Neural cell (in vitro differentiated cells): ENCODE results near the gene LPAR3.

Experiments used
- MXI1 ChIP-seq: fragments of 450-650 bp; conservative IDR thresholded peaks from 2 replicates; pipeline ENCODE4 v1.6.1; 2014; ENCODE audit warnings: antibody characterized with exemption, mild to moderate bottlenecking; ENCODE audit not compliant: poor library complexity, severe bottlenecking
- POLR2AphosphoS5 ChIP-seq: IDR thresholded peaks from 2 replicates; pipeline ENCODE4 v1.6.1; 2012

GRCh38 chr1:84883286-84883685, 9.7 kb downstream of the LPAR3 start:
- TF ChIP-seq POLR2AphosphoS5 (no peak), MXI1 (no peak)
